Vagina (tissue), 2 donors: ENCODE results near the gene PRDM7. TPM values are rescaled to one million over a fixed set of nuclear protein-coding genes. Genes with fewer than 3 reads are reported as not detected.

Experiments used
- DNase-seq, 2 donors: peaks; one replicate each; pipeline ENCODE4 v3.0.0-alpha.2; 2017; ENCODE audit errors: extremely low spot score in 2 of 2
- H3K27ac ChIP-seq: fragments of 200-600 bp; sonication (generic); one replicate; pipeline ENCODE4 v1.5.1; 2019
- H3K27me3 ChIP-seq: fragments of 200-600 bp; sonication (generic); one replicate; pipeline ENCODE4 v1.5.1; 2019
- H3K36me3 ChIP-seq, 2 donors: fragments of 200-600 bp; sonication (generic); one replicate each; pipeline ENCODE4 v1.5.1; 2017 to 2019
- H3K4me1 ChIP-seq: fragments of 200-600 bp; sonication (generic); one replicate; pipeline ENCODE4 v1.5.1; 2019
- H3K4me3 ChIP-seq, 2 donors: fragments of 200-600 bp; sonication (generic); 1 replicate in 1 of 2; 2 replicates in 1 of 2; pipeline ENCODE4 v1.5.1; 2016 to 2019
- H3K9me3 ChIP-seq: fragments of 200-600 bp; sonication (generic); one replicate; pipeline ENCODE4 v1.5.1; 2019
- CTCF ChIP-seq, 3 experiments: fragments of 450-650 bp in 2 of 3; fragments of 200-600 bp in 1 of 3; sonication (generic) in 1 of 3; IDR thresholded peaks; one replicate each; pipeline ENCODE4 v1.5.1; 2017 to 2019; ENCODE audit warnings: antibody characterized with exemption in 3 of 3, mild to moderate bottlenecking in 2 of 3, moderate library complexity in 2 of 3
- POLR2A ChIP-seq, 2 donors: fragments of 450-650 bp; IDR thresholded peaks; one replicate each; pipeline ENCODE4 v1.6.1; 2017; ENCODE audit warnings: antibody characterized with exemption in 2 of 2, mild to moderate bottlenecking in 2 of 2, moderate library complexity in 2 of 2
- POLR2AphosphoS5 ChIP-seq, 2 donors: sonication (generic); formaldehyde crosslinking; IDR thresholded peaks; one replicate each; pipeline ENCODE4 v1.9.0; 2017; ENCODE audit warnings: antibody characterized with exemption in 2 of 2, mild to moderate bottlenecking in 2 of 2, low read depth in 1 of 2; ENCODE audit not compliant: insufficient read depth in 1 of 2
- intact Hi-C: fragments of 100-400 bp; cut with DNase I; formaldehyde crosslinking; loops from one replicate; pipeline ENCODE4 v1.15.1; 2023
- total RNA-seq: library from RNA; depleted of rRNA; stranded (reverse); fragments of >200 nt; gene quantifications from one replicate; pipeline ENCODE4 v1.2.3, GENCODE V29; 2016

PRDM7 gene
- total RNA-seq, 1 donor from 2014 or later = not detected

DNA sequence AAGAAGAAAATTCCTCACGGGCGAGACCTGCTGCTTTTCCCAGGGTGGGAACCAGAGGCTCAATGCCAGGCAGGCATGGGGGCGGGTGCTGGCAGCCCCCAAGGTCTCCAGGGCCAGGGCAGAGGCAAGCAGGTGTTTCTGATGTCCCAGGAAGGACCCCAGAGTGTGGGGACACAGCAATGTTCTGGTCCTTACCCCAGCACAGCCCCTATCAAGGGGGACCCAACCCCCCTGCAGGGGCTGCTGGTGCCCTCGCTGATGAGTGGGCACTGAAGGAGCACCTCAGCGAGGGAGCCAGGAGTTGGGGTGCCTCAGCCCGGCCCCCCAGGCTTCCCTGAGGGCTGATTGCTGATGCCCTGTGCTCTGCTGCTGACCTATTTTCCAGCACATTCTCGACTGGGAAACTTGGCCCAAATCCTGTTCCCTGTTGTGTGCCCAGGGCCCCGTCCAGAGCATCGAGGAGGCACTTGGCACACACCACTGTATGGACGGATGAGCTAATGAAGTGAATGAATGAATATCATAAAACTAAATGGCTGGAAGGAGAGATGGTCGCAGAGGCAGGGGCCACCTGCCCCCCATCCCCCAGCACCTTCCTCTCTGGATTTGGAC, 60.7 kb downstream of the PRDM7 start:
- Histone ChIP-seq H3K4me3 (no peak overlapping the region), H3K9me3 (no peaks in the 10 kb centered on the region), H3K27ac (no peak overlapping the region), H3K36me3 (no peaks in the 10 kb centered on the region), H3K27me3 (no peaks in the 10 kb centered on the region), H3K4me1 (peaks cover 21% of the 10 kb centered on the region)
- DNase-seq = no peak
- intact Hi-C loops = no loop called here
- TF ChIP-seq POLR2A (IDR thresholded peaks at IDR 0.05) = no peak
- no peak for TF ChIP-seq CTCF (IDR thresholded peaks at IDR 0.05)
- TF ChIP-seq POLR2AphosphoS5 (IDR thresholded peaks at IDR 0.05; ENCODE audit: insufficient read depth in 1 of 2, low read depth in 1 of 2) = no peak

- Histone ChIP-seq H3K9me3 (no peaks in the 10 kb centered on the region), H3K27me3 (no peaks in the 10 kb centered on the region), H3K36me3 (no peaks in the 10 kb centered on the region), H3K4me1 (peaks cover 21% of the 10 kb centered on the region), H3K27ac (no peak overlapping the region), H3K4me3 (no peak overlapping the region)
- TF ChIP-seq POLR2A (IDR thresholded peaks at IDR 0.05) = no peak
- no peak for TF ChIP-seq POLR2AphosphoS5 (IDR thresholded peaks at IDR 0.05; ENCODE audit: insufficient read depth in 1 of 2, low read depth in 1 of 2)
- no peak for TF ChIP-seq CTCF (IDR thresholded peaks at IDR 0.05)
- intact Hi-C loops = no loop called here
- no peak for DNase-seq
These were observed 61.4 kb downstream of the PRDM7 start for GRCh38 chr16:90015586-90016338.

DNA sequence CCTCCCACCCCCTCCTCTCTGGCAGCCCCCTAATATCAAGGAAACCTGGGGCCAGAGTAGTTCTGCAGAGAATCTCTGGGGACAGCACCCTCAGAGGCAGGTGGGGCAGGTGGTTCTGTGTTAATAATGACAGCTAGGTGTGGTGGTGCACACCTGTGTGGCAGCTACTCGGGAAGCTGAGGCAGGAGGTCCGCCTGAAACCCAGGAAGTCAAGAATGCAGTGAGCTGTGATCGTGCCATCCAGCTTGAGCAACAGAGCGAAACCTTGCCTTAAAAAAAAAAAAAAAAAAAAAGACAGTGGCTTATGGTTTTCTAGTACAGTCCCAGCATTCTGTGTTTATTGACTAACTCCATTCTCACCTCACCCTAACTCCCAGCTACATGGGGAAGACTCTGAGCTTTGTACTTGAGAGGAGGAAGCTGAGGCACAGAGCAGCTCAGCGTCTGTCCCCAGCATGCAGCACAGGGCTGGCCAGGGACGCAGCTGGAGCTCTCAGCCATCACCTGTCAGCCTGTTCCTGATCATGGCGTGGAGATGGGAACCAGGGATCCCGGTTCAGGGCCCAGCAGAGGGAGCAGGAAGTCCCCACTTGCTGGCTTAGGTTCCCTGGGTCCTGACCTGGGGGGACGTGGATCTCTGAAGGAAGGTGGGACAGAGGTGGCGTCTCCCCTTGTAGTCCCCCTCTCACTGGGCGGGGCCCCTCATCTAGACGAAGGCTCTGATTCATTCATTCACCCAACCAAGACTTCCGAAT, 64.0 kb downstream of the PRDM7 start:
- no peaks in the 10 kb centered on the region for H3K9me3 ChIP-seq
- H3K4me1 ChIP-seq = no peaks in the 10 kb centered on the region
- no peaks in the 10 kb centered on the region for H3K36me3 ChIP-seq
- TF ChIP-seq POLR2A (IDR thresholded peaks at IDR 0.05) (no peak), CTCF (IDR thresholded peaks at IDR 0.05) (no peak), POLR2AphosphoS5 (IDR thresholded peaks at IDR 0.05; ENCODE audit: insufficient read depth in 1 of 2, low read depth in 1 of 2) (no peak)
- H3K4me3 ChIP-seq = no peak overlapping the region
- no peak overlapping the region for H3K27ac ChIP-seq
- H3K27me3 ChIP-seq = no peaks in the 10 kb centered on the region
- DNase-seq = no peak
- intact Hi-C loops = no loop called here

GRCh38 chr16:90011908-90012501, 65.1 kb downstream of the PRDM7 start:
- intact Hi-C loops = no loop called here
- no peaks in the 10 kb centered on the region for H3K27me3 ChIP-seq
- no peak for TF ChIP-seq POLR2AphosphoS5 (IDR thresholded peaks at IDR 0.05; ENCODE audit: insufficient read depth in 1 of 2, low read depth in 1 of 2)
- no peak for TF ChIP-seq POLR2A (IDR thresholded peaks at IDR 0.05)
- TF ChIP-seq CTCF (IDR thresholded peaks at IDR 0.05) = no peak

More at GRCh38 chr16:90011908-90012501, 65.1 kb downstream of the PRDM7 start:
- DNase-seq = no peak
- Histone ChIP-seq H3K27ac (no peak overlapping the region), H3K4me3 (no peak overlapping the region), H3K9me3 (no peaks in the 10 kb centered on the region), H3K4me1 (no peaks in the 10 kb centered on the region), H3K36me3 (no peaks in the 10 kb centered on the region)
